ENCODE results near the gene TNP2. TPM values are rescaled to one million over a fixed set of nuclear protein-coding genes. Genes with fewer than 3 reads are reported as not detected.

Gene TNP2
- total RNA-seq = not detected

GRCh38 chr16:11268921-11269375 is at the start of gene TNP2:
TNP2 (minus strand) TSS chr16:11269325; CDS start chr16:11269262, 63 bp downstream.
- Mint-ChIP-seq H3K4me3 (no peak within 1 kb of the TSS), H3K9me3 (peaks cover 3% of the 10 kb centered on the region), H3K27ac (no peak within 1 kb of the TSS), H3K4me1 (peaks cover 16% of the 10 kb centered on the region), H3K36me3 (peaks cover 3% of the 10 kb centered on the region), H3K27me3 (no peaks in the 10 kb centered on the region)
- ATAC-seq (ENCODE audit: low read depth) = no peak
- no peak for DNase-seq
- POLR2A ChIA-PET = interaction anchor here (0.7 to 0.9 kb wide), 2 partner anchors 13 to 77 kb away, joined by 3 to 4 read pairs; partner anchors contain the start of gene SOCS1

GRCh38 chr16:11318817-11319216 is 49.7 kb upstream of the TNP2 start:
- Mint-ChIP-seq H3K27me3 (no peaks in the 10 kb centered on the region), H3K27ac (peak overlapping the region; percentile 5), H3K4me3 (no peak overlapping the region), H3K36me3 (peaks cover 5% of the 10 kb centered on the region), H3K9me3 (no peaks in the 10 kb centered on the region), H3K4me1 (peaks cover 31% of the 10 kb centered on the region)
- ATAC-seq (ENCODE audit: low read depth) = no peak
- no peak for DNase-seq
- POLR2A ChIA-PET = interaction anchor here (0.7 kb wide), 1 partner anchor 67 kb away, joined by 4 read pairs; no protein-coding TSS in a partner anchor

- peaks cover 43% of the 10 kb centered on the region for H3K4me1 Mint-ChIP-seq
- H3K36me3 Mint-ChIP-seq = peaks cover 5% of the 10 kb centered on the region
- no peak for DNase-seq
- ATAC-seq (ENCODE audit: low read depth) = no peak
- POLR2A ChIA-PET = no interaction called here
- peak overlapping the region; percentile 43 for H3K27ac Mint-ChIP-seq
- no peaks in the 10 kb centered on the region for H3K9me3 Mint-ChIP-seq
- H3K27me3 Mint-ChIP-seq = no peaks in the 10 kb centered on the region
- no peak overlapping the region for H3K4me3 Mint-ChIP-seq
Measured at GRCh38 chr16:11316331-11317015, 47.3 kb upstream of the TNP2 start.

- Mint-ChIP-seq H3K9me3 (no peaks in the 10 kb centered on the region), H3K36me3 (peaks cover 5% of the 10 kb centered on the region), H3K4me3 (no peak overlapping the region), H3K4me1 (peaks cover 52% of the 10 kb centered on the region), H3K27me3 (no peaks in the 10 kb centered on the region), H3K27ac (no peak overlapping the region)
- DNase-seq (no peak), ATAC-seq (ENCODE audit: low read depth) (no peak)
- POLR2A ChIA-PET = interaction anchor here (0.6 to 1.0 kb wide), 2 partner anchors 13 to 17 kb away, joined by 3 read pairs; no protein-coding TSS in a partner anchor
Measured at GRCh38 chr16:11315510-11315909, 46.4 kb upstream of the TNP2 start.

- POLR2A ChIA-PET = interaction anchor here (1.0 to 7.3 kb wide), 2 partner anchors 14 to 58 kb away, joined by 3 to 96 read pairs; partner anchors contain the start of gene SOCS1
- H3K27ac Mint-ChIP-seq = no peak overlapping the region
- ATAC-seq (ENCODE audit: low read depth) = no peak
Measured at GRCh38 chr16:11314309-11314894, 45.3 kb upstream of the TNP2 start.

GRCh38 chr16:11313493-11314308 is 44.6 kb upstream of the TNP2 start:
- H3K4me1 Mint-ChIP-seq = peaks cover 63% of the 10 kb centered on the region
- ATAC-seq (ENCODE audit: low read depth) (no peak), DNase-seq (no peak)
- peak overlapping the region; percentile 75 for H3K27ac Mint-ChIP-seq
- POLR2A ChIA-PET = interaction anchor here (0.7 to 7.3 kb wide), 5 partner anchors 11 to 132 kb away, joined by 3 to 96 read pairs (median 3); partner anchors contain the start of genes RMI2 and SOCS1
- H3K4me3 Mint-ChIP-seq = peak overlapping the region; percentile 58
- no peaks in the 10 kb centered on the region for H3K27me3 Mint-ChIP-seq
- peaks cover 3% of the 10 kb centered on the region for H3K36me3 Mint-ChIP-seq
- H3K9me3 Mint-ChIP-seq = no peaks in the 10 kb centered on the region

More at GRCh38 chr16:11314309-11314894, 45.3 kb upstream of the TNP2 start:
- Mint-ChIP-seq H3K36me3 (peaks cover 5% of the 10 kb centered on the region), H3K27me3 (no peaks in the 10 kb centered on the region), H3K9me3 (no peaks in the 10 kb centered on the region), H3K4me1 (peaks cover 61% of the 10 kb centered on the region), H3K4me3 (no peak overlapping the region)
- DNase-seq = no peak

GRCh38 chr16:11312718-11313492 is 43.8 kb upstream of the TNP2 start:
- Mint-ChIP-seq H3K4me3 (peak overlapping the region; percentile 58), H3K36me3 (no peaks in the 10 kb centered on the region), H3K4me1 (peaks cover 68% of the 10 kb centered on the region), H3K27me3 (no peaks in the 10 kb centered on the region), H3K9me3 (no peaks in the 10 kb centered on the region), H3K27ac (peak overlapping the region; percentile 75)
- DNase-seq (no peak), ATAC-seq (ENCODE audit: low read depth) (peak; percentile 30)
- POLR2A ChIA-PET = interaction anchor here (0.7 to 7.3 kb wide), 13 partner anchors 8 to 131 kb away, joined by 3 to 96 read pairs (median 3); partner anchors contain the start of genes RMI2 and SOCS1

GRCh38 chr16:11310997-11311561 is 42.0 kb upstream of the TNP2 start:
- Mint-ChIP-seq H3K4me1 (peaks cover 61% of the 10 kb centered on the region), H3K4me3 (peak overlapping the region; percentile 69)

GRCh38 chr16:11310634-11310977 is 41.5 kb upstream of the TNP2 start:
- peak overlapping the region; percentile 69 for H3K4me3 Mint-ChIP-seq

More at GRCh38 chr16:11310997-11311561, 42.0 kb upstream of the TNP2 start:
- no peaks in the 10 kb centered on the region for H3K36me3 Mint-ChIP-seq
- H3K9me3 Mint-ChIP-seq = no peaks in the 10 kb centered on the region
- POLR2A ChIA-PET = interaction anchor here (1.0 to 7.3 kb wide), 10 partner anchors 10 to 87 kb away, joined by 3 to 96 read pairs (median 6); partner anchors contain the start of genes RMI2 and SOCS1
- peak; percentile 72 for DNase-seq
- ATAC-seq (ENCODE audit: low read depth) = peak; percentile 83
- H3K27me3 Mint-ChIP-seq = no peaks in the 10 kb centered on the region
- peak overlapping the region; percentile 97 for H3K27ac Mint-ChIP-seq

GRCh38 chr16:11309895-11310633 is 40.9 kb upstream of the TNP2 start:
- DNase-seq = no peak
- peak overlapping the region; percentile 97 for H3K27ac Mint-ChIP-seq
- peak overlapping the region; percentile 69 for H3K4me3 Mint-ChIP-seq
- H3K9me3 Mint-ChIP-seq = no peaks in the 10 kb centered on the region
- peaks cover 64% of the 10 kb centered on the region for H3K4me1 Mint-ChIP-seq
- POLR2A ChIA-PET = interaction anchor here (1.0 to 7.3 kb wide), 7 partner anchors 12 to 86 kb away, joined by 3 to 96 read pairs (median 9); partner anchors contain the start of gene SOCS1
- H3K27me3 Mint-ChIP-seq = no peaks in the 10 kb centered on the region
- ATAC-seq (ENCODE audit: low read depth) = no peak
- H3K36me3 Mint-ChIP-seq = no peaks in the 10 kb centered on the region

More at GRCh38 chr16:11310634-11310977, 41.5 kb upstream of the TNP2 start:
- no peak for ATAC-seq (ENCODE audit: low read depth)
- no peak for DNase-seq
- peaks cover 63% of the 10 kb centered on the region for H3K4me1 Mint-ChIP-seq
- no peaks in the 10 kb centered on the region for H3K27me3 Mint-ChIP-seq
- H3K9me3 Mint-ChIP-seq = no peaks in the 10 kb centered on the region
- H3K36me3 Mint-ChIP-seq = no peaks in the 10 kb centered on the region
- peak overlapping the region; percentile 97 for H3K27ac Mint-ChIP-seq
- POLR2A ChIA-PET = interaction anchor here (1.0 to 7.3 kb wide), 6 partner anchors 12 to 86 kb away, joined by 3 to 96 read pairs (median 13); partner anchors contain the start of gene SOCS1

- H3K9me3 Mint-ChIP-seq = no peaks in the 10 kb centered on the region
- peaks cover 58% of the 10 kb centered on the region for H3K4me1 Mint-ChIP-seq
- H3K27ac Mint-ChIP-seq = peak overlapping the region; percentile 80
- DNase-seq = no peak
- no peaks in the 10 kb centered on the region for H3K27me3 Mint-ChIP-seq
- H3K36me3 Mint-ChIP-seq = no peaks in the 10 kb centered on the region
- POLR2A ChIA-PET = interaction anchor here (1.2 to 7.3 kb wide), 4 partner anchors 10 to 53 kb away, joined by 3 to 96 read pairs (median 30); partner anchors contain the start of gene SOCS1
- no peak overlapping the region for H3K4me3 Mint-ChIP-seq
- ATAC-seq (ENCODE audit: low read depth) = no peak
Measured at GRCh38 chr16:11308493-11309283, 39.6 kb upstream of the TNP2 start.

Data from activated naive CD8-positive, alpha-beta T cell treated with anti-CD3 and anti-CD28 coated beads, Interleukin-2, amount 10 ng/mL, durations not matched to agents 7 days and 5 days (primary cell).